CMK (cell line): Measurements from ENCODE around the gene ANO7.

ENCODE experiments used
- DNase-seq: peaks from one replicate; pipeline ENCODE4 v3.0.0-alpha.2; 2010; ENCODE audit warnings: low read depth

Gene ANO7

GRCh38 chr2:241228860-241229516 is 40.5 kb downstream of the ANO7 start:
- no peak for DNase-seq

- no peak for DNase-seq
Observed at GRCh38 chr2:241229563-241230401, 41.3 kb downstream of the ANO7 start.

GRCh38 chr2:241230435-241230834 is 42.0 kb downstream of the ANO7 start:
- DNase-seq: no peak

- no peak for DNase-seq
Observed at GRCh38 chr2:241232736-241233575, 44.5 kb downstream of the ANO7 start.

GRCh38 chr2:241234066-241234790 is 45.8 kb downstream of the ANO7 start:
- no peak for DNase-seq

- DNase-seq: no peak
Observed at GRCh38 chr2:241234962-241235740, 46.7 kb downstream of the ANO7 start.

GRCh38 chr2:241235859-241236593 is 47.5 kb downstream of the ANO7 start:
- DNase-seq: no peak

GRCh38 chr2:241237047-241237446 is 48.6 kb downstream of the ANO7 start:
- no peak for DNase-seq

GRCh38 chr2:241237949-241238371 is 49.5 kb downstream of the ANO7 start:
- no peak for DNase-seq

GRCh38 chr2:241238693-241239198 is 50.3 kb downstream of the ANO7 start:
- DNase-seq: no peak

- DNase-seq: no peak
Observed at GRCh38 chr2:241239552-241240202, 51.2 kb downstream of the ANO7 start.

GRCh38 chr2:241240320-241241004 is 52.0 kb downstream of the ANO7 start:
- no peak for DNase-seq

- DNase-seq: no peak
Observed at GRCh38 chr2:241241669-241242068, 53.2 kb downstream of the ANO7 start.

GRCh38 chr2:241242306-241242705 is 53.8 kb downstream of the ANO7 start:
- DNase-seq: no peak

GRCh38 chr2:241244368-241244767 is 55.9 kb downstream of the ANO7 start:
- DNase-seq: no peak

- DNase-seq: no peak
Observed at GRCh38 chr2:241248289-241248688, 59.8 kb downstream of the ANO7 start.

- DNase-seq: no peak
Observed at GRCh38 chr2:241248897-241249296, 60.4 kb downstream of the ANO7 start.

- DNase-seq: no peak
Observed at GRCh38 chr2:241249654-241250053, 61.2 kb downstream of the ANO7 start.
